Measurements from ENCODE around the gene KCMF1. TPM values are rescaled to one million over a fixed set of nuclear protein-coding genes. Genes with fewer than 3 reads are reported as not detected.

The KCMF1 gene
- total and polyA plus RNA-seq, 2 of the 13 experiments (the other 11 are each of a cell fraction or from before 2014, with no cell fraction given): 62.1 to 116 TPM

DNA sequence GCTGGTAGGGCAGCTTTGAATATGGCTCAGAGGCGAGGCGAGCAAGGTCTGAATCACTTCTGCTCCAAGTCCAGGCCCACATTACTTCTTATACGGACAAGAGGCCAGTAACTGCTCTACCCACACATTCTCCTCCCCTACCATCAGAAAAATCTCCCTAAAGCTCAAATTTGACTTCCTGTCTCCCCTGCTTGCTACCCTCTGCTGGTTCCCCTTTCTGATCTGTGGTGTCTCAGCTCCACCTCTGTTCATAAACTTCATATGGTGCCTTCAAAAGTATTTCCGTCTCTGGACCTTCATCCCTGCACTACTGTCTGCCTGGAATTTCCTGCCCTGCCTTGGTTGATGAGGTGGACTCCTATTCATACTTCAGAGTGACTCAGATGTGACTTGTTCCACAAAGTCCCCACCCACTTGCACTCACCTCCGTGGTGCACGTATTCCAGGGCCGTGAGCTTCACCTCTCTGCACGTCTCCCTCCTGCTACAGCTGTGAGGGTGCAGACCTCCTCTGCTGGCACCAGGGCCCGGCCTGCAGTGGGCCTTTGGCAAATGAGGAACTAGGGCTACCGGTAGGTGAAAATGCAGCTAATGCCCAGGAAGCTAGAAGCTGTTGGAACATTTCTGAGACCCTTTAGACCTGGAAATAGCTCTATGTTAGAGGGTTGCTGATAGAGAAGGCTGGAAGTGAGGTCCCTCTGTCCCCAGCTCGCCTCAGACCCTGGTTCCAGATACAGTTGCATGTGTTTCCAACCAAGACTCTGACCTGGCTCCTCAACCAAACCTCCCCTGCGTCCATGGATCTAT lies 24.6 kb upstream of the KCMF1 start (continued):
- TF ChIP-seq, protein P1, sequence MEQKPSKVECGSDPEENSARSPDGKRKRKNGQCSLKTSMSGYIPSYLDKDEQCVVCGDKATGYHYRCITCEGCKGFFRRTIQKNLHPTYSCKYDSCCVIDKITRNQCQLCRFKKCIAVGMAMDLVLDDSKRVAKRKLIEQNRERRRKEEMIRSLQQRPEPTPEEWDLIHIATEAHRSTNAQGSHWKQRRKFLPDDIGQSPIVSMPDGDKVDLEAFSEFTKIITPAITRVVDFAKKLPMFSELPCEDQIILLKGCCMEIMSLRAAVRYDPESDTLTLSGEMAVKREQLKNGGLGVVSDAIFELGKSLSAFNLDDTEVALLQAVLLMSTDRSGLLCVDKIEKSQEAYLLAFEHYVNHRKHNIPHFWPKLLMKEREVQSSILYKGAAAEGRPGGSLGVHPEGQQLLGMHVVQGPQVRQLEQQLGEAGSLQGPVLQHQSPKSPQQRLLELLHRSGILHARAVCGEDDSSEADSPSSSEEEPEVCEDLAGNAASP (CRISPR knock-in tag; IDR thresholded peaks at IDR 0.05; ENCODE audit: borderline replicate concordance): peak; percentile 33; the same call in 1 of the 2 replicates
- TF ChIP-seq ZNF713 (CRISPR knock-in tag; IDR thresholded peaks at IDR 0.05) (0 out of 2 replicates have a peak, but pooled peaks have one; percentile 22), CENPT (CRISPR knock-in tag; IDR thresholded peaks at IDR 0.05; ENCODE audit: low read depth) (no peak), ZNF205 (CRISPR knock-in tag; IDR thresholded peaks at IDR 0.05) (peak; percentile 78; the same call in 1 of the 2 replicates), NCOA2 (CRISPR knock-in tag; IDR thresholded peaks at IDR 0.05) (peak; percentile 53; the same call in 1 of the 2 replicates), ATF1 (CRISPR knock-in tag; IDR thresholded peaks at IDR 0.05) (peak; percentile 71), ZNF878 (CRISPR knock-in tag; IDR thresholded peaks at IDR 0.05) (no peak; the same call in 1 of the 2 replicates), MTF2 (CRISPR knock-in tag; IDR thresholded peaks at IDR 0.05; ENCODE audit: borderline replicate concordance) (no peak), KLF13 (CRISPR knock-in tag; IDR thresholded peaks at IDR 0.05) (peak; percentile 61; the same call in 1 of the 2 replicates), SP4 (CRISPR knock-in tag; IDR thresholded peaks at IDR 0.05) (0 out of 2 replicates have a peak, but pooled peaks have one; percentile 70), SAP130 (CRISPR knock-in tag; IDR thresholded peaks at IDR 0.05; ENCODE audit: low read depth) (peak; percentile 96), ZBTB1 (CRISPR knock-in tag; IDR thresholded peaks at IDR 0.05; ENCODE audit: borderline replicate concordance) (no peak), NFIC (IDR thresholded peaks at IDR 0.05; ENCODE audit: low read length) (0 out of 2 replicates have a peak, but pooled peaks have one; percentile 49), SOX5 (CRISPR knock-in tag; IDR thresholded peaks at IDR 0.05; ENCODE audit: borderline replicate concordance) (peak; percentile 78; the same call in 1 of the 2 replicates), ZNF83 (CRISPR knock-in tag; IDR thresholded peaks at IDR 0.05; ENCODE audit: borderline replicate concordance) (peak; percentile 18; the same call in 1 of the 2 replicates), CEBPG (CRISPR knock-in tag; IDR thresholded peaks at IDR 0.05) (peak; percentile 66), TEAD3 (CRISPR knock-in tag; optimal IDR thresholded peaks at IDR 0.05; ENCODE audit: borderline replicate concordance) (peak; percentile 99), ZNF709 (CRISPR knock-in tag; IDR thresholded peaks at IDR 0.05) (no peak), RARA (CRISPR knock-in tag; IDR thresholded peaks at IDR 0.05) (peak; percentile 86), RAD21 (CRISPR knock-in tag; IDR thresholded peaks at IDR 0.05) (peak; percentile 29; the same call in 1 of the 2 replicates), ZNF75D (CRISPR knock-in tag; IDR thresholded peaks at IDR 0.05; ENCODE audit: borderline replicate concordance) (no peak)
- TF ChIP-seq, protein P2, sequence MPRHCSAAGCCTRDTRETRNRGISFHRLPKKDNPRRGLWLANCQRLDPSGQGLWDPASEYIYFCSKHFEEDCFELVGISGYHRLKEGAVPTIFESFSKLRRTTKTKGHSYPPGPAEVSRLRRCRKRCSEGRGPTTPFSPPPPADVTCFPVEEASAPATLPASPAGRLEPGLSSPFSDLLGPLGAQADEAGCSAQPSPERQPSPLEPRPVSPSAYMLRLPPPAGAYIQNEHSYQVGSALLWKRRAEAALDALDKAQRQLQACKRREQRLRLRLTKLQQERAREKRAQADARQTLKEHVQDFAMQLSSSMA (CRISPR knock-in tag; IDR thresholded peaks at IDR 0.05): peak; percentile 83; the same call in 1 of the 2 replicates
- TF ChIP-seq, protein P3, sequence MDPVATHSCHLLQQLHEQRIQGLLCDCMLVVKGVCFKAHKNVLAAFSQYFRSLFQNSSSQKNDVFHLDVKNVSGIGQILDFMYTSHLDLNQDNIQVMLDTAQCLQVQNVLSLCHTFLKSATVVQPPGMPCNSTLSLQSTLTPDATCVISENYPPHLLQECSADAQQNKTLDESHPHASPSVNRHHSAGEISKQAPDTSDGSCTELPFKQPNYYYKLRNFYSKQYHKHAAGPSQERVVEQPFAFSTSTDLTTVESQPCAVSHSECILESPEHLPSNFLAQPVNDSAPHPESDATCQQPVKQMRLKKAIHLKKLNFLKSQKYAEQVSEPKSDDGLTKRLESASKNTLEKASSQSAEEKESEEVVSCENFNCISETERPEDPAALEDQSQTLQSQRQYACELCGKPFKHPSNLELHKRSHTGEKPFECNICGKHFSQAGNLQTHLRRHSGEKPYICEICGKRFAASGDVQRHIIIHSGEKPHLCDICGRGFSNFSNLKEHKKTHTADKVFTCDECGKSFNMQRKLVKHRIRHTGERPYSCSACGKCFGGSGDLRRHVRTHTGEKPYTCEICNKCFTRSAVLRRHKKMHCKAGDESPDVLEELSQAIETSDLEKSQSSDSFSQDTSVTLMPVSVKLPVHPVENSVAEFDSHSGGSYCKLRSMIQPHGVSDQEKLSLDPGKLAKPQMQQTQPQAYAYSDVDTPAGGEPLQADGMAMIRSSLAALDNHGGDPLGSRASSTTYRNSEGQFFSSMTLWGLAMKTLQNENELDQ (CRISPR knock-in tag; IDR thresholded peaks at IDR 0.05; ENCODE audit: borderline replicate concordance): no peak
- TF ChIP-seq, protein P4, sequence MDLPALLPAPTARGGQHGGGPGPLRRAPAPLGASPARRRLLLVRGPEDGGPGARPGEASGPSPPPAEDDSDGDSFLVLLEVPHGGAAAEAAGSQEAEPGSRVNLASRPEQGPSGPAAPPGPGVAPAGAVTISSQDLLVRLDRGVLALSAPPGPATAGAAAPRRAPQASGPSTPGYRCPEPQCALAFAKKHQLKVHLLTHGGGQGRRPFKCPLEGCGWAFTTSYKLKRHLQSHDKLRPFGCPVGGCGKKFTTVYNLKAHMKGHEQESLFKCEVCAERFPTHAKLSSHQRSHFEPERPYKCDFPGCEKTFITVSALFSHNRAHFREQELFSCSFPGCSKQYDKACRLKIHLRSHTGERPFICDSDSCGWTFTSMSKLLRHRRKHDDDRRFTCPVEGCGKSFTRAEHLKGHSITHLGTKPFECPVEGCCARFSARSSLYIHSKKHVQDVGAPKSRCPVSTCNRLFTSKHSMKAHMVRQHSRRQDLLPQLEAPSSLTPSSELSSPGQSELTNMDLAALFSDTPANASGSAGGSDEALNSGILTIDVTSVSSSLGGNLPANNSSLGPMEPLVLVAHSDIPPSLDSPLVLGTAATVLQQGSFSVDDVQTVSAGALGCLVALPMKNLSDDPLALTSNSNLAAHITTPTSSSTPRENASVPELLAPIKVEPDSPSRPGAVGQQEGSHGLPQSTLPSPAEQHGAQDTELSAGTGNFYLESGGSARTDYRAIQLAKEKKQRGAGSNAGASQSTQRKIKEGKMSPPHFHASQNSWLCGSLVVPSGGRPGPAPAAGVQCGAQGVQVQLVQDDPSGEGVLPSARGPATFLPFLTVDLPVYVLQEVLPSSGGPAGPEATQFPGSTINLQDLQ (CRISPR knock-in tag; IDR thresholded peaks at IDR 0.05): no peak
